ENCODE data around the gene HDHD5.

HDHD5 gene

GRCh38 chr22:17135153-17135760 is 23.8 kb downstream of the HDHD5 start:
- H3K4me3 ChIP-seq, result no peak overlapping the region
- TF ChIP-seq, protein P1, sequence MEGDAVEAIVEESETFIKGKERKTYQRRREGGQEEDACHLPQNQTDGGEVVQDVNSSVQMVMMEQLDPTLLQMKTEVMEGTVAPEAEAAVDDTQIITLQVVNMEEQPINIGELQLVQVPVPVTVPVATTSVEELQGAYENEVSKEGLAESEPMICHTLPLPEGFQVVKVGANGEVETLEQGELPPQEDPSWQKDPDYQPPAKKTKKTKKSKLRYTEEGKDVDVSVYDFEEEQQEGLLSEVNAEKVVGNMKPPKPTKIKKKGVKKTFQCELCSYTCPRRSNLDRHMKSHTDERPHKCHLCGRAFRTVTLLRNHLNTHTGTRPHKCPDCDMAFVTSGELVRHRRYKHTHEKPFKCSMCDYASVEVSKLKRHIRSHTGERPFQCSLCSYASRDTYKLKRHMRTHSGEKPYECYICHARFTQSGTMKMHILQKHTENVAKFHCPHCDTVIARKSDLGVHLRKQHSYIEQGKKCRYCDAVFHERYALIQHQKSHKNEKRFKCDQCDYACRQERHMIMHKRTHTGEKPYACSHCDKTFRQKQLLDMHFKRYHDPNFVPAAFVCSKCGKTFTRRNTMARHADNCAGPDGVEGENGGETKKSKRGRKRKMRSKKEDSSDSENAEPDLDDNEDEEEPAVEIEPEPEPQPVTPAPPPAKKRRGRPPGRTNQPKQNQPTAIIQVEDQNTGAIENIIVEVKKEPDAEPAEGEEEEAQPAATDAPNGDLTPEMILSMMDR (IDR thresholded peaks at IDR 0.05), result no peak
- no peak for DNase-seq (ENCODE audit: low spot score)
- H3K27ac ChIP-seq, result no peak overlapping the region

GRCh38 chr22:17133137-17133536 is 25.9 kb downstream of the HDHD5 start:
- Histone ChIP-seq H3K4me3 (no peak overlapping the region), H3K27ac (no peak overlapping the region)
- TF ChIP-seq, protein P1 (IDR thresholded peaks at IDR 0.05), result no peak
- no peak for DNase-seq (ENCODE audit: low spot score)

GRCh38 chr22:17132112-17132511 is 27.0 kb downstream of the HDHD5 start:
- TF ChIP-seq, protein P1 (IDR thresholded peaks at IDR 0.05), result no peak
- no peak for DNase-seq (ENCODE audit: low spot score)
- H3K27ac ChIP-seq, result no peak overlapping the region
- H3K4me3 ChIP-seq, result no peak overlapping the region

GRCh38 chr22:17131686-17132085 is 27.4 kb downstream of the HDHD5 start:
- DNase-seq (ENCODE audit: low spot score), result no peak
- Histone ChIP-seq H3K27ac (no peak overlapping the region), H3K4me3 (no peak overlapping the region)
- TF ChIP-seq, protein P1 (IDR thresholded peaks at IDR 0.05), result no peak

- Histone ChIP-seq H3K27ac (no peak overlapping the region), H3K4me3 (no peak overlapping the region)
- TF ChIP-seq, protein P1 (IDR thresholded peaks at IDR 0.05), result no peak
- no peak for DNase-seq (ENCODE audit: low spot score)
These were observed 28.9 kb downstream of the HDHD5 start for GRCh38 chr22:17130199-17130598.

DNA sequence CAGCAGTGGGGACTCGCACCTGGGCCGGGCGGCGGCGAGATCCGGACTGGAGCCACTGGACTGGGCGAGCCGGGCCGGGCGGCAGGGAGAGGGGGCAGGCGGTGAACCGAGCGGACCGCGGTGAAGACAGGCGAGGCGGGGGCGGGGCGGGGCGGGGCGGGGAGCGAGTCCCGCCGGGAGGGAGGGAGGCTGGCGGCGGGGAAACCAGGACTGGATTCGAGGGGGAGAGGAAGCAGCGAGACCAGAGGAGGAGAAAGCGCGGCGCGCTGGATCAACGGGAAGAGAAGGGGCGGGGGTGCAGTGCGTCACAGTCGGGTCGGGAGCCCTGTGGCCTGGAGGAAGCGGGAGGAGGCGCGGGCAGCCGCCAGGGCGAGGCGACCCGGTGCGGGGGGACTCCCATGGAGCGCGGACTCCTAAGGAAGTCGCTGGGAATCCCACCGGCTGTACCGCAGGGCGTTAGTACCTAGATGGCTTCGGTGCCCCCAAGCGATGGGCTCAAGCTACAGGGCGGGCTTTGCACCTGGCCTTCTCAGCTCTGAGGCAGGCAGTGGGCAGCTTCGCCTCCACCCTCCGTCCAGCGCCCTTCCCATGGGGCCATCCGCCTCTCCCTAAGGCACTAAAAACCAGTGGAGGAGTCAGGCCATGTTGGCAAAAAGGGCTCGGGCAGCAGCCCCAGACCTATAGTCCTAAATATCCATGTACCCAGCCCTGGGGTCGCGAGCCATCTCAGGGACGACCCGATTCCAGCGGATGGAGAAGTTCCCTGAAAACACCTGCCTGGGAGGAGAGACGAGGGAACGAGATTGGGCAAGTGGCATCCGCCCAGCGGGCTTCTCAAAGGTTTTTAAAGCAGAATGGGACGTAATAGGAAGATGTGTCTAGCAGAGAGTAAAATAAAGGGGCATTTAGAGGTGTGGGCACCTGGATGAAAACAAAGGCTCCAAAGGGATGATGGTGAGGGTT is 37.6 kb downstream of the HDHD5 start, which contains the start of gene TMEM121B:
TMEM121B (minus strand) TSS at position 128 of the 963 bp plus-strand sequence. CDS start 233 bp downstream, outside the sequence.
- Histone ChIP-seq H3K27ac (no peak within 1 kb of the TSS), H3K4me3 (peak within 1 kb of the TSS; percentile 68)
- TF ChIP-seq, protein P1 (IDR thresholded peaks at IDR 0.05), result no peak
- DNase-seq (ENCODE audit: low spot score), result no peak

Measured in coronary artery (tissue), 2 donors.